PC-9 (cell line): Measurements from ENCODE around the gene PRSS57. TPM values are rescaled to one million over a fixed set of nuclear protein-coding genes. Genes with fewer than 3 reads are reported as not detected.
"Not testable (repeated sequence)": the region's sequence is repeated elsewhere in the genome, so short reads cannot be mapped to it uniquely, and the experiment has no call there.

ENCODE experiments used
- BruUV-seq: library from RNA; stranded (reverse); fragments of 400-500 nt; replicated peaks from 2 replicates; lab custom pipeline; 2021; lab: Mats Ljungman, UMichigan
- CTCF ChIA-PET: fragments of 300-600 bp; sonication (Branson Sonifier 250); formaldehyde crosslinking; loops from one replicate; lab custom pipeline; 2022; ENCODE audit warnings: antibody characterized with exemption; lab: Charles Lee
- POLR2A ChIA-PET: fragments of 300-600 bp; sonication (Branson Sonifier 250); formaldehyde crosslinking; loops from one replicate; lab custom pipeline; 2022; ENCODE audit warnings: antibody characterized with exemption; ENCODE audit not compliant: unreplicated experiment; lab: Charles Lee
- DNase-seq, 2 experiments: peaks; one replicate each; pipeline versions ENCODE4 v3.0.0 to v3.0.0-alpha.2; 2015 to 2022; ENCODE audit warnings: mixed read lengths in 1 of 2
- H2AFZ ChIP-seq: fragments of 200-600 bp; sonication (generic); 2 replicates; pipeline ENCODE4 v1.8.1; 2017; ENCODE audit warnings: antibody characterized with exemption
- H3F3A ChIP-seq: fragments of 200-600 bp; sonication (generic); 2 replicates; pipeline ENCODE4 v1.8.1; 2017; ENCODE audit warnings: antibody characterized with exemption, mild to moderate bottlenecking, low read depth; ENCODE audit not compliant: insufficient read depth
- H3K27ac ChIP-seq: fragments of 200-600 bp; sonication (generic); 2 replicates; pipeline ENCODE4 v1.6.1; 2016; ENCODE audit warnings: mixed run types
- H3K27me3 ChIP-seq: fragments of 200-600 bp; sonication (generic); 2 replicates; pipeline ENCODE4 v1.6.1; 2016; ENCODE audit warnings: low read depth, mixed run types; ENCODE audit not compliant: insufficient read depth
- H3K36me3 ChIP-seq: fragments of 200-600 bp; sonication (generic); 2 replicates; pipeline ENCODE4 v1.6.1; 2016; ENCODE audit warnings: low read depth, mixed run types
- H3K4me1 ChIP-seq: fragments of 200-600 bp; sonication (generic); replicated peaks from 2 replicates; pipeline ENCODE4 v1.6.1; 2016; ENCODE audit warnings: mixed run types; ENCODE audit not compliant: insufficient read depth
- H3K4me2 ChIP-seq: fragments of 200-600 bp; sonication (generic); 2 replicates; pipeline ENCODE4 v1.6.1; 2017; ENCODE audit warnings: mixed run types
- H3K4me3 ChIP-seq: fragments of 200-600 bp; sonication (generic); 2 replicates; pipeline ENCODE4 v1.6.1; 2016; ENCODE audit warnings: mixed run types
- H3K79me2 ChIP-seq: fragments of 200-600 bp; sonication (generic); 2 replicates; pipeline ENCODE4 v1.6.1; 2017; ENCODE audit warnings: low read depth, mixed run types
- H3K9me2 ChIP-seq: fragments of 200-600 bp; sonication (generic); 2 replicates; pipeline ENCODE4 v1.8.1; 2017; ENCODE audit warnings: mild to moderate bottlenecking; ENCODE audit not compliant: insufficient read depth
- H3K9me3 ChIP-seq: fragments of 200-600 bp; sonication (generic); 2 replicates; pipeline ENCODE4 v1.8.1; 2016; ENCODE audit warnings: low read depth; ENCODE audit not compliant: insufficient read depth
- H4K20me1 ChIP-seq: fragments of 200-600 bp; sonication (generic); 2 replicates; pipeline ENCODE4 v1.8.1; 2017; ENCODE audit not compliant: insufficient read depth
- CTCF ChIP-seq: fragments of 200-600 bp; sonication (generic); conservative IDR thresholded peaks from 2 replicates; pipeline ENCODE4 v1.6.1; 2017; ENCODE audit warnings: mixed run types, antibody characterized with exemption, mild to moderate bottlenecking, moderate library complexity
- EZH2 ChIP-seq: fragments of 200-600 bp; sonication (generic); IDR thresholded peaks from 2 replicates; pipeline ENCODE4 v1.8.0; 2017; ENCODE audit warnings: antibody characterized with exemption, low read depth
- intact Hi-C: fragments of 100-400 bp; cut with micrococcal nuclease; formaldehyde crosslinking; loops from one replicate; pipeline ENCODE4 v1.10.0; 2022; ENCODE audit not compliant: unreplicated experiment
- total RNA-seq: library from RNA; stranded (reverse); gene quantifications from 2 replicates; pipeline ENCODE4 v1.2.3, GENCODE V29; 2021

The PRSS57 gene
- total RNA-seq, 1 experiment from 2014 or later, result not detected

- no peaks in the 10 kb centered on the region for H3K9me3 ChIP-seq
- TF ChIP-seq EZH2, result no peak
- TF ChIP-seq CTCF, result no peak
- peaks cover 19% of the 10 kb centered on the region for H3K79me2 ChIP-seq
- H3K9me2 ChIP-seq, result no peaks in the 10 kb centered on the region
- intact Hi-C loops, result no loop called here
- no peak overlapping the region for H2AFZ ChIP-seq
- no peaks in the 10 kb centered on the region for H3K27me3 ChIP-seq
- peak overlapping the region; percentile 95 for H3K4me2 ChIP-seq
- H4K20me1 ChIP-seq, result no peaks in the 10 kb centered on the region
- no peak for DNase-seq
- no peaks in the 10 kb centered on the region for H3K36me3 ChIP-seq
- H3K4me1 ChIP-seq, result peaks cover 30% of the 10 kb centered on the region
- peaks cover 26% of the 10 kb centered on the region for H3F3A ChIP-seq
- ChIA-PET POLR2A (interaction anchor here (0.6 to 1.5 kb wide), 3 partner anchors 120 to 425 kb away, joined by 8 to 16 read pairs (median 12); no protein-coding TSS in a partner anchor), CTCF (no interaction called here)
- no TSS peak for BruUV-seq
- H3K27ac ChIP-seq, result no peak overlapping the region
- H3K4me3 ChIP-seq, result no peak overlapping the region; the same call in 1 of the 2 replicates
Measured at GRCh38 chr19:676007-676338, 19.3 kb downstream of the PRSS57 start.

DNA sequence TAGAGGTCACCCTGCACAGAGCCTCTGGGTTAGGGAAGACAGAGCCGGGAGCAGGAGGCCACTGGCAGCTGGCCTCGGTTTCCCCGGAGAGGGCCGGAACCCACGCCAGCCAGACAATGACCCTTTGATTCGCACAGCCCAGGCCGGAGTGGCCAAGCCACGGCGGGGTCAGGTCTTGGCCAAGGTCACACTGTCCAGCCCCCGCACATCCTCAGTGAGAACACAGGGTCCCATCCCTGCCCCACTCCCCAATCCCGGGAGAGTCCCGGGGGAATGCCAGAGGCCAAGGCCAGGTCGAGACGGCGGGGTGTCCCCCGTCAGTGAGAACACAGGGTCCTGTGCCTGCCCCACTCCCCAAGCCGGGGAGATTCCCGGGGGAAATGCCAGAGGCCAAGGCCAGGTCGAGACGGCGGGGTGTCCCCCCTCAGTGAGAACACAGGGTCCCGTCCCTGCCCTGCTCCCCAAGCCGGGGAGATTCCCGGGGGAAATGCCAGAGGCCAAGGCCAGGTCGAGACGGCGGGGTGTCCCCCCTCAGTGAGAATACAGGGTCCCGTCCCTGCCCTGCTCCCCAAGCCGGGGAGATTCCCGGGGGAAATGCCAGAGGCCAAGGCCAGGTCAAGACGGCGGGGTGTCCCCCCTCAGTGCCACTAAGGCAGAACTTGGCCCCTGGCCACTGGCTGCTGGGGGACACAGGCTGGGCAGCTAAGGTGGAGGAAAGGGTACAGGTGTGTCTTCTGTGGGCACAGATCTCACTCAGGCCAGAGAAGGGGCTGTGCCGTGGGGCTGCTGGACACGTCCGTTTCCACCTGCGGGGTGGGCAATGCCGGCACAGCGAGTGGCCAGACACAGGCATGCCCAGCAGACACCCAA is 20.7 kb downstream of the PRSS57 start:
- POLR2A ChIA-PET, result no interaction called here
- no peak overlapping the region for H3K4me3 ChIP-seq
- peaks cover 30% of the 10 kb centered on the region for H3K4me1 ChIP-seq
- CTCF ChIA-PET, result no interaction called here
- no peak for TF ChIP-seq CTCF
- TF ChIP-seq EZH2, result no peak
- H3K27me3 ChIP-seq, result no peaks in the 10 kb centered on the region
- no peak for DNase-seq
- no peaks in the 10 kb centered on the region for H3K9me2 ChIP-seq
- H2AFZ ChIP-seq, result no peak overlapping the region
- H3K36me3 ChIP-seq, result no peaks in the 10 kb centered on the region
- no peak overlapping the region for H3K27ac ChIP-seq
- peaks cover 17% of the 10 kb centered on the region for H3K79me2 ChIP-seq
- no peaks in the 10 kb centered on the region for H3K9me3 ChIP-seq
- no peak overlapping the region for H3K4me2 ChIP-seq
- intact Hi-C loops, result no loop called here
- no peaks in the 10 kb centered on the region for H4K20me1 ChIP-seq
- peaks cover 26% of the 10 kb centered on the region for H3F3A ChIP-seq
- no TSS peak for BruUV-seq

DNA sequence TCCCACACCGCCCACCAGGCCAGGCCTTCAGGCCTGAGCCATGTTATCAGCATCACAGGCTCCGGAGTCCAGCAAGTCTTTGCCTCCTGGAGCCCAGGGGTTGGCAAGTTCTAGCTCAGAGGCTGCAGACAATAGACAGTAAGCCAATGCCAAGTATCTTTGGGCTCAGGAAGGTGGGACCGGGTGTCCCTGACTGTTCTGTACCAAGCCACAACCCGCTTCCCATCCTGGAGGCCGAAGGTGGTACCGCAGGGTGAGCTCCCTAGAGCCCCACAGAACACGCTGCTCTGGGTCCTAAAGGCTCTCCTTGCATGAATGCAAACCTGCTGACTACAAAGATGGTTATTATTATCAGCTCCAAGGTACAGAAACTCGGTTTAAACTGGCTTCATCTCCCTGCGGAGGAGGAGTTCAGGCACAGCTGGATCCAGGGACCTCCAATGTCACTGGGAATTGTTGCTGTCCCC is 24.6 kb downstream of the PRSS57 start:
- peaks cover 11% of the 10 kb centered on the region; the same call in 1 of the 2 replicates for H3F3A ChIP-seq
- no peak overlapping the region for H3K27ac ChIP-seq
- H3K36me3 ChIP-seq, result no peaks in the 10 kb centered on the region
- H3K4me3 ChIP-seq, result no peak overlapping the region
- no peaks in the 10 kb centered on the region for H3K79me2 ChIP-seq
- no peaks in the 10 kb centered on the region for H3K27me3 ChIP-seq
- ChIA-PET POLR2A (no interaction called here), CTCF (interaction anchor here (0.6 kb wide), 1 partner anchor 71 kb away, joined by 3 read pairs; no protein-coding TSS in a partner anchor)
- TF ChIP-seq CTCF (no peak), EZH2 (no peak)
- H3K4me1 ChIP-seq, result peaks cover 5% of the 10 kb centered on the region
- no peak overlapping the region for H2AFZ ChIP-seq
- BruUV-seq, result no TSS peak
- DNase-seq, result no peak
- H3K4me2 ChIP-seq, result no peak overlapping the region
- H3K9me2 ChIP-seq, result no peaks in the 10 kb centered on the region
- no peaks in the 10 kb centered on the region for H4K20me1 ChIP-seq
- no peaks in the 10 kb centered on the region for H3K9me3 ChIP-seq
- intact Hi-C loops, result no loop called here

- POLR2A ChIA-PET, result interaction anchor here (0.6 to 0.7 kb wide), 2 partner anchors 161 to 205 kb away, joined by 3 read pairs; no protein-coding TSS in a partner anchor
- H3F3A ChIP-seq, H2AFZ ChIP-seq, BruUV-seq, CTCF ChIA-PET, H3K27me3 ChIP-seq, DNase-seq, H3K9me3 ChIP-seq, H3K4me2 ChIP-seq, H3K79me2 ChIP-seq, H3K27ac ChIP-seq, H3K4me1 ChIP-seq, H4K20me1 ChIP-seq, H3K36me3 ChIP-seq, H3K4me3 ChIP-seq, H3K9me2 ChIP-seq: not testable (repeated sequence)
- intact Hi-C loops, result loop anchor here (10.0 kb wide), 1 partner anchor 256 kb away; the partner anchor contains the start of gene ARID3A
Measured at GRCh38 chr19:668675-669434, 26.4 kb downstream of the PRSS57 start.
